ENCODE measurements around the gene UTP4.

DNA sequence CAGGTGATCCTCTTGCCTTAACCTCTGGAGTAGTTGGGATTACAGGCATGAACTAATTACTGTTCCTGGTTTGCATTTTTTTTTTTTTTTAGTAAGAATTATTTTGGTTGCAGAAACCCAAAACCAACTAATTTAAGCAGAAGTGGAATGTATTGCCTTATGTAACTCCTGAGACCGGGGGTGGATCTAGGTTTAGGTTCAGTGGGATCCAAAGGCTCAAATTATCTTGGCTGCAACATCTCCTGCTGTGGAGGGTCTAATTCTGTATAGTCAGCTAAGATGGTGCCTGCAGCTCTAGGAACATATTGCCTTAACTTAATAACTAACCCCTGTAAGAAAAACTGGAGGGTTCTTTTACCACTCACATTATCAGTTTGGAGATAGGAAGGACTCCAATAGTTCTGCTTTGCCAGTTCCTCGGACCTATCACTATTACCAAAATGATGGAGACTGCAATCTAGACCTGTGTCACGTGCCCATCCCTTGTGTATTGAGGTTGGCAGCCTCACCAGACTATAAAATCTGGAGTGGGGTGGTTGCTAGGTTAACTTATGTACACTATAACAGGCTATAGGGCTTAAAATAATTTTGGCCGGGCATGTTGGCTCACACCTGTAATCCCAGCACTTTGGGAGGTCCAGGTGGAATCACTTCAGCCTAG, 63.0 kb downstream of the UTP4 start:
- TF ChIP-seq, protein P1, sequence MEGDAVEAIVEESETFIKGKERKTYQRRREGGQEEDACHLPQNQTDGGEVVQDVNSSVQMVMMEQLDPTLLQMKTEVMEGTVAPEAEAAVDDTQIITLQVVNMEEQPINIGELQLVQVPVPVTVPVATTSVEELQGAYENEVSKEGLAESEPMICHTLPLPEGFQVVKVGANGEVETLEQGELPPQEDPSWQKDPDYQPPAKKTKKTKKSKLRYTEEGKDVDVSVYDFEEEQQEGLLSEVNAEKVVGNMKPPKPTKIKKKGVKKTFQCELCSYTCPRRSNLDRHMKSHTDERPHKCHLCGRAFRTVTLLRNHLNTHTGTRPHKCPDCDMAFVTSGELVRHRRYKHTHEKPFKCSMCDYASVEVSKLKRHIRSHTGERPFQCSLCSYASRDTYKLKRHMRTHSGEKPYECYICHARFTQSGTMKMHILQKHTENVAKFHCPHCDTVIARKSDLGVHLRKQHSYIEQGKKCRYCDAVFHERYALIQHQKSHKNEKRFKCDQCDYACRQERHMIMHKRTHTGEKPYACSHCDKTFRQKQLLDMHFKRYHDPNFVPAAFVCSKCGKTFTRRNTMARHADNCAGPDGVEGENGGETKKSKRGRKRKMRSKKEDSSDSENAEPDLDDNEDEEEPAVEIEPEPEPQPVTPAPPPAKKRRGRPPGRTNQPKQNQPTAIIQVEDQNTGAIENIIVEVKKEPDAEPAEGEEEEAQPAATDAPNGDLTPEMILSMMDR (conservative IDR thresholded peaks at IDR 0.05; ENCODE audit: low read depth, low read length) = no peak
- no peak for TF ChIP-seq EZH2 (IDR thresholded peaks at IDR 0.05; ENCODE audit: low read length, unreplicated experiment)

All from PC-3 (cell line).